GM21825 (cell line): ENCODE results near the gene RPL39L.
"Not testable (repeated sequence)": the region's sequence is repeated elsewhere in the genome, so short reads cannot be mapped to it uniquely, and the experiment has no call there.

ENCODE experiments used
- ATAC-seq: cut with Tn5 transposase; IDR thresholded peaks from one replicate; pipeline ENCODE4 v1.9.1; 2021; ENCODE audit warnings: mild to moderate bottlenecking, moderate library complexity; ENCODE audit not compliant: unreplicated experiment

RPL39L gene

DNA sequence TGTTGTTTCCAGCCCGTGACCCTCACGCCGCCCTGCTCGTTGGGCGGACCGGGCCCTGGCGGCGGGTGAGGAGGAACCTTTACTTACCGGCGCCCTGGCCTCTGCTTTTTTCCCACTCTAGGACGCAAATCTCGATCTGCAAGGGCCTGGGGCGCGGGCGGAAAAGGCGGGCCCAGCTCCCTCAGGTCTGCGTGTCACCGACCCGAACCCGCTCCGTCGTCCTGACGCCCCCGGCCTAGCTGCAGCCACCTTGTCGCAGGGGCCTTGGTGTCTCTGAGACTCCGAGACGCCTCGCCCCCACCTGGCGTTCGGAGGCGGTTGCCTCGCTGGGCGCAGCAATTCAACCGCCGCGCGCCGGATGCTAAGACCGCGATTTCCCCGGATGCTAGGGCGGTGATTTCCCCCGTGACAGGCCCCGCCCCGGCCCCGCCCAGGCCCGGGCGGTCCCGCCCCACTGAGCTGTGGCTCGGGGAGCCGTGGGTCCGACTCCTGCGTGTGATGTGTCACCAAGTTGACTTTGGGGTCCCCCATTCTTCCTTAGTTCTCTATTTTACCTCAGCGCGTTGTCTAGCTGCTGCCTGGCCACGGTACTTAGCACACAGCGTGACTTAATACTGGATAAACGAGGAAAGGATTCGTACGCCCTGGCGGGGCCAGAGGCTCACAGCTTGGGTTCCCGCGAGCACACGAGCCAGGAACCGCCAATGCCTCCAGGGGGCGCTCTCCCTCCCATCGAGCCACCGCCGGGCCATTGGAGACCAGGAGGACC lies at the start of gene RPL39L:
Gene RPL39L, minus strand, starts transcription at position 371 of the 769 bp plus-strand sequence. CDS start 18,196 bp downstream, outside the sequence.
- peak; percentile 96 for ATAC-seq

- ATAC-seq, result no peak
Measured at GRCh38 chr3:187188931-187189330, 49.6 kb upstream of the RPL39L start.

- ATAC-seq, result no peak
Measured at GRCh38 chr3:187186801-187187421, 47.6 kb upstream of the RPL39L start.

GRCh38 chr3:187186375-187186774 lies 47.1 kb upstream of the RPL39L start:
- ATAC-seq, result no peak

DNA sequence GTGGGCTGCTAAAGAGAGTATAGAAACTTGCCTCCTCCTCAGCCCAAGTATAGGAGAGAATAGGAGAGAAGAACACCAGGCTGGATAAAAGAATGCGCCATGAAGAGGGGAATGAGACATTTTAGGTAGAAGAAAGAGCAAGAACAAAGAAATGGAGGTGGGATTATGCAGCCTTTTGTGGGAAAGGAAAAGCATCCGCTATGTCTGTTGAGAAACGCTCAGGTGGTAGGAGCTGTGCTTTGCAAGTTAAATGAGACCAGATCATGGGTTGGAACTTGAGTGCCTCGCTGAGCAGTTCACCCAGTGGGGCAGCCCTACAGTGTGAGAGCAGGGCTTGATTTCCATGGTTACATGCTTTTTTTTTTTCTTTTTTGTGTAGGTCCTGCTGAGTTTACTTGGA lies 46.5 kb upstream of the RPL39L start:
- no peak for ATAC-seq

GRCh38 chr3:187183903-187184302 lies 44.6 kb upstream of the RPL39L start:
- ATAC-seq, result no peak

DNA sequence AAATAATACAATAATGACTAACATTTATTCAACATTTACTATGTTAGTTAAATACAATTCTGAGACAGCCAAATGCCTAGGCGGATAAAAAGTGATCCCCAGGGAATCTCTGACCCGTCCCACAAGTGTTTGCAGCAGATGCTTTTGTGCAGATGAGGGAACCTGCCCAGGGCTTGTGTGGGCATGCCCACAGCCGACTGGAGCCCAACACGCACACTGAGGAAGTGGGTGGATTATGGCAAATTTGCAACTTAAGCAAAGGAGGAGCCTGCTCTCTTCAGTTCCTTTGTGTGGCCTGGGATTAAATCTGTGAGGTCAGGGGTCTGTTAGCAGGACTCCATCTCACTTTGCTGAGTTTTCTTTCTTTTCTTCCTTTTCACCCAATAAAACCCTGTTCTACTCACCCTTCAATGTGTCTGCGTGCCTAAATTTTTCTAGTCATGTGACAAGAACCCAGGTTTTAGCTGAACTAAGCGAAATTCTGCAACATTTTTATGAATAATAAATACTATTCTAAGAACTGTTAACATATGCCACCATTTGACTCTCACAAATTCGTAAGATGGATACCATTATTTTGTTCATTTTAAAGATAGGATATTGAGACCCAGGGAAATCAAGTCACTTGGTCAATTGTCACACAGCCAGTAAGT lies 44.0 kb upstream of the RPL39L start:
- no peak for ATAC-seq

- no peak for ATAC-seq
Measured at GRCh38 chr3:187181454-187182170, 42.3 kb upstream of the RPL39L start.

DNA sequence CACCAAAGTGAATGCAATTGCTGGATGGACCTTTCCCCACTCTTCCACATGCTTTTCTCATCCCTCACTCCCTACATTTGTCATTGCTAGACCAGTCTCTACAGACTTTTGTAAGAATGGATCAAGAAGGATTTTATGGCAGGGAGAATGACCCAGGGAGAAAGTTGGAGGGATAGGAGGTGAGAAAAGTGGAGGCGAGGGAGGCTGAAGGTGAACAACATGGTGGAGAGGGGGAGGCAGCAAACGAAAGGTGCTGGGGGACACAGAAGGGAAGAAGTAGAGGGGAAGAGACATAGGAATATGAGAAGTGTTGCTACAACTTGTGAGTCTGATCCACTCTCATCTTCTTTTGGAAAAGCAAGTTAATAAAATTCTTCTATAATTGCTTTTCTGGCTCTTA lies 33.6 kb upstream of the RPL39L start:
- ATAC-seq, result no peak

- ATAC-seq, result not testable (repeated sequence)
Measured at GRCh38 chr3:187170911-187171310, 31.6 kb upstream of the RPL39L start.

DNA sequence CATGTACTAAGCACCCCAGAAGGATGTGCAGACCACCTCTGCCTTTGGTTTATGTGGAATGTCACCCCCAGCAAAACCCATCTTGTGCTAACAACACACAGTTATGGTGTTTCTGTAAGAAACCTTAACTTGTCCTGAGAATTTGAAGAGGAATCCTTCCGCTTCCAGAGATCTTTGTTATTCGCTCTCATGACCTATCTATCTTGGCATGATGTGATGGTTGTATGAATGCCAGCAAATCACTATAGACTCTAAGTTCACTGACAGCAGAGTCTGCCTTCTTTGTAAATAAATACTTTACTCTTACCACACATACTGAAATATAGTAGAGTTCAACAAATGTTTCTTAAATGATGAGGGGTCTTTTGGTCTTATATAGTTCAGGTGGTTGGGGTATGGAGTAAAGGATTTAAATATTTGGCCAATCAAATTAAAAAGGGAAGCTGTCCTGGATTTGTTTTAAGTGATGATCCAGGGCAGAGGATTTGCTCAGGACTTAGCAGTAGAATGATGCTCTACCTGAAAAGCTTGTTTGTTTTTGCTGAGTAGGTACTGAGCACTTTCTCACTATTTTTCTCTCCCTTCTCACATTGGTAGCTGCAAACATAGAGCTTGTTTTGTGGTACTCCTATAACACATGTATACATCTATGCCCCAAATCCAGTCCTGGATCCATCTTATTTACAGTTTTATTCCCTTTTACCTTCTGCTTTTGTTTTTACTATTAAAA lies 30.1 kb upstream of the RPL39L start:
- no peak for ATAC-seq

- no peak for ATAC-seq
Measured at GRCh38 chr3:187167777-187168176, 28.5 kb upstream of the RPL39L start.

DNA sequence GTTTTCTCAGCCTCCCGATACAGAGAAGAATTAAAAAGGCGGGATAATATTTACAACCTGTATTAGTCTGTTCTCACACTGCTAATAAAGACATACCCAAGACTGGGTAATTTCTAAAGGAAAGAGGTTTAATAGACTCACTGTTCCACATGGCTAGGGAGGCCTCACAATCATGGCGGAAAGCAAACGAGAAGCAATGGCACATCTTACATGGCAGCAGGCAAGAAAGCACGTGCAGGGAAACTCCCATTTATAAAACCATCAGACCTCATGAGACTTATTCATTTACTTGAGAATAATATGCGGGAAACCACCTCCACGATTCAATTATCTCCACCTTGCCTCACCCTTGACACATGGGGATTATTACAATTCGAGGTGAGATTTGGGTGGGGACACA lies 27.5 kb upstream of the RPL39L start:
- no peak for ATAC-seq

- no peak for ATAC-seq
Measured at GRCh38 chr3:187165144-187165543, 25.8 kb upstream of the RPL39L start.

DNA sequence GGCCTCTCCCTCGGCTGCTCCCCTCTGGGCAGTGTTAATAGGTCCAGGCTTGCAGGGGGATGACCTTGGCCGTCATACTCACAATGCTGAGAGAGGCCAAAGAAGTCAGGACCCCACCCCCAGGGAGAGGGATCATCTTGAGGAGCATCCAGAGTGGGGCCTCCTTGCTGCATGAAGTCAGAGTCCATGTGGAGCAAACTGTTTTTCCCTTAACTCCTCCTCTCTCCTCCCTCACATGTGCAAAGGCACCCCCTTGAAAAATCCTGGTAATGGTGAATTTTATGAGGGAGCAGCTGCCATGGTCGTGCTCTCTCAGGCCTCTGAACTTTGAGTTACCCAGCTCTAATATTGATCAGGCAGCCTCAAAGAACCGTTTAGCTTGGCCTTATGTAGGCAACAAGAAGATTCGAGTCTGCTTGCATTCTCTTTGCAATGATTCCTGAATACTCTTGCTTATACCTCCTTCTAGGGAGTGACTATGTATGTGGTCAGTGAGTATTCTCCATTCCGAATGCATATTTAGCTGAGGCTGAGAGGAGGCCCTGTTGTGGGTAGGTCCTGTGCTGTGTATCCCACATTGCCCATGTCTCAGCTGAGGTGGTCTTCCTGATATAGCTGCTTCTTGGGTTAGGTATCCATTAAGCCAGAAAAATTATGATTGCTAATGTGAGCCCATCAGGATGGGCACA lies 23.1 kb upstream of the RPL39L start:
- ATAC-seq, result no peak

DNA sequence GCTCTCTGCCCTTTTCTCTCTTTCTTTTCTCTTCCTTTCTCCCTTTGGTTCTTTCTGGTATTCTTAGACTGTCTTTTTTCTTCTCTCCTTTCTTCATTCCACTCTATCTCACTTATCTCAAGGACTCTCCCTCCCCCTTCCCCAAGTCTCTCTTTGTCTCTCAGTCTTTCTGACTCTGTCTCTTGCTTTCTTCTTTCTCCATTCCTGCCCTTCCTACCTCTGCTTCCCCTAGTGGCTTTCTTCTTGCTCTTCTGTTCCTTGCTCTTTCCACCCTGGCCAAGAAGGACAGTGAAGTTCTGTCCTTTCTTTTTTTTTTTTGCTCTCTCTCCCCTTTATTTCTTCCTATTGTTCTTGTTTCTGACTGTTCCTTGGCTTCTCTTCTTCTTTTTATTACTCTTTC lies 22.3 kb upstream of the RPL39L start:
- no peak for ATAC-seq

- no peak for ATAC-seq
Measured at GRCh38 chr3:187150599-187150998, 11.3 kb upstream of the RPL39L start.

DNA sequence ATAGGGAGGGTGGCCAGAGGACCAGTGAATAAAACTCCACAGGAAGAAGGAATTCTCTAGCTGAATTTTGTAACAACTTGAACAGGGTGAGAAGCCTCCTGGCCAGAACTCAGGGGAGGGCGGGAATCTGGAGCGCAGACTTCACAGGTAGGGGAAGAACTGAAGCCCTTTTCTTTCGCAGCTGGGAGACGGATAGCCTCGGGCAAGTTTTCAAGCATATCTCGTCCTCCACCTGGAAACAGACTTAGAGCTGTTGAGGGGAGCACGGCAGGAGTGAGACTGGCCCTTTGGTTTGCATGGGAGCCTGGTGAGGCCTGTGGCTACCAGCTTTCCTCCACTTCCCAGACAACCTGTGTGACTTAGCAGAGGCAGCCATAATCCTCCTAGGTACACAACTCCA lies 10.9 kb upstream of the RPL39L start:
- ATAC-seq, result no peak

- no peak for ATAC-seq
Measured at GRCh38 chr3:187146389-187146788, 7.1 kb upstream of the RPL39L start.
